Measurements from ENCODE around the gene RANBP3.

DNA sequence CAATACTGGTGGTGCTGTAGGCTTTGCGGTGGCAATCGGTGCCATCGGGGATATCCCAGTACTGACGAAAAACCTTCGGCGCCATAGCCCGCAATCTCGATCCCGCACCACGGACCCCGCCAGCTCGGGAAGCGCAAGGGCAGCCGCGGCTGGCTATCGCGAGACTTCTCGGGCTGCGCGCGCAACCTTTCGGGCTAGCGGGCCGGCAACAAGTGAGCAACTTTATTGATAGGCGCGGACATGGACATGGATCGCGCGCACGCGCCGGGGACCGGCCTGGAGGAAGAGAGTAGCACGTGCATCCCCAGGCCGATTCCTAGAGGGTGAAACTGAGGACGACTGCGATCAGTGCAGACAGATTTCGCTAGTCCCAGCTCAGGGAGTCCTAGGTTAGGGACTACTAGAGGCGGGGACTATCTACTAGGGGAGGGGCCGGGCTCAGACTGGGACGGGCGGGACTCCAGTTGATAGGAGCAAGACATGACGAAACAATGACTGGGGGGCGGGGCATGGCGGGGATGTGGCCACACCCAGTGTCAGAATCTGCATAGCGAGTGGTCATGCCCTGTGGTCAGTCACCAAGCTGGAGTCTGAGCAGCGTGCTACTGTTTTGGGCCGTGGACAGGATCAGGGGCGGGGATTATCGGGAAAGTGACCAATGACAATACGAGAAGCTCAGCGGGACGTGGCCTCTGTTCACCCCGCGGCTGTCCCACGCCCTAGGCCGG lies 74.2 kb downstream of the RANBP3 start, which contains the start of gene NDUFA11:
- TF ChIP-seq, protein P1, sequence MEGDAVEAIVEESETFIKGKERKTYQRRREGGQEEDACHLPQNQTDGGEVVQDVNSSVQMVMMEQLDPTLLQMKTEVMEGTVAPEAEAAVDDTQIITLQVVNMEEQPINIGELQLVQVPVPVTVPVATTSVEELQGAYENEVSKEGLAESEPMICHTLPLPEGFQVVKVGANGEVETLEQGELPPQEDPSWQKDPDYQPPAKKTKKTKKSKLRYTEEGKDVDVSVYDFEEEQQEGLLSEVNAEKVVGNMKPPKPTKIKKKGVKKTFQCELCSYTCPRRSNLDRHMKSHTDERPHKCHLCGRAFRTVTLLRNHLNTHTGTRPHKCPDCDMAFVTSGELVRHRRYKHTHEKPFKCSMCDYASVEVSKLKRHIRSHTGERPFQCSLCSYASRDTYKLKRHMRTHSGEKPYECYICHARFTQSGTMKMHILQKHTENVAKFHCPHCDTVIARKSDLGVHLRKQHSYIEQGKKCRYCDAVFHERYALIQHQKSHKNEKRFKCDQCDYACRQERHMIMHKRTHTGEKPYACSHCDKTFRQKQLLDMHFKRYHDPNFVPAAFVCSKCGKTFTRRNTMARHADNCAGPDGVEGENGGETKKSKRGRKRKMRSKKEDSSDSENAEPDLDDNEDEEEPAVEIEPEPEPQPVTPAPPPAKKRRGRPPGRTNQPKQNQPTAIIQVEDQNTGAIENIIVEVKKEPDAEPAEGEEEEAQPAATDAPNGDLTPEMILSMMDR (IDR thresholded peaks at IDR 0.05) = no peak
- no peak for TF ChIP-seq EZH2 (IDR thresholded peaks at IDR 0.05)
- TF ChIP-seq EZH2phosphoT487 (IDR thresholded peaks at IDR 0.05) = no peak

Measured in neural progenitor cell (in vitro differentiated cells).